ENCODE results near the gene ZNF597.

ZNF597 gene

GRCh38 chr16:3444032-3444388, 706 bp upstream of the ZNF597 start:
- no peak for DNase-seq

GRCh38 chr16:3439637-3440036, 3.7 kb downstream of the ZNF597 start:
- DNase-seq = no peak

GRCh38 chr16:3434373-3434772, 8.9 kb downstream of the ZNF597 start:
- DNase-seq = no peak

- peak; percentile 12 to 37 (median 22) for DNase-seq
Observed at GRCh38 chr16:3431779-3432219, 11.5 kb downstream of the ZNF597 start.

- no peak for DNase-seq
Observed at GRCh38 chr16:3413730-3414379, 29.4 kb downstream of the ZNF597 start.

- DNase-seq = no peak
Observed at GRCh38 chr16:3408561-3409197, 34.6 kb downstream of the ZNF597 start.

- DNase-seq = no peak
Observed at GRCh38 chr16:3401719-3402397, 41.4 kb downstream of the ZNF597 start.

- peak; percentile 91 to 98 (median 96) for DNase-seq
Observed at GRCh38 chr16:3400779-3401688, 42.3 kb downstream of the ZNF597 start, which contains the start of the genes ZNF174 and ZSCAN32. ZNF174 (plus strand) TSS chr16:3401215; CDS start chr16:3402005, 790 bp downstream. ZSCAN32 (minus strand) TSS chr16:3401004; CDS start chr16:3397557, 3,447 bp downstream.

GRCh38 chr16:3400446-3400778, 42.9 kb downstream of the ZNF597 start:
- DNase-seq = no peak

GRCh38 chr16:3389663-3390338, 53.5 kb downstream of the ZNF597 start:
- no peak for DNase-seq

GRCh38 chr16:3388325-3388724, 55.0 kb downstream of the ZNF597 start:
- no peak for DNase-seq

GRCh38 chr16:3383045-3383448, 60.3 kb downstream of the ZNF597 start:
- no peak for DNase-seq

Measured in activated CD4-positive, CD25-positive, alpha-beta regulatory T cell (primary cell).